HepG2 (cell line): ENCODE measurements around the gene TSPAN17. TPM values are rescaled to one million over a fixed set of nuclear protein-coding genes. Genes with fewer than 3 reads are reported as not detected.

Experiments used
- ATAC-seq: fragments of 200-7000 bp; cut with Tn5 transposase; 3 replicates; pipeline ENCODE4 v1.9.1; 2020; ENCODE audit warnings: mild to moderate bottlenecking, moderate library complexity
- BruUV-seq: library from RNA; stranded (reverse); fragments of 400-500 nt; replicated peaks from 2 replicates; lab custom pipeline; 2021; lab: Mats Ljungman, UMichigan
- CTCF ChIA-PET: fragments of 300-600 bp; formaldehyde crosslinking; extraction: SDS; loops from one replicate; lab custom pipeline; 2021; ENCODE audit warnings: low total read pairs, inconsistent platforms, low intra/inter-chr PET ratio; lab: Yijun Ruan, JAX
- POLR2A ChIA-PET: fragments of 350-600 bp; sonication (Branson Sonifier 250); formaldehyde crosslinking; loops from one replicate; lab custom pipeline; 2020; ENCODE audit warnings: antibody characterized with exemption, inconsistent platforms; lab: Yijun Ruan, JAX
- DNase-seq: peaks from one replicate; pipeline ENCODE4 v3.0.0-alpha.2; 2015; ENCODE audit warnings: low spot score
- FAIRE-seq: peaks from 3 replicates; lab custom pipeline; 2011; peaks lifted over from hg19 to GRCh38; lab: Jason Lieb, UNC
- H2AFZ ChIP-seq: one replicate; pipeline ENCODE4 v1.6.1; 2011; ENCODE audit warnings: low read length, inconsistent platforms
- H3K27ac ChIP-seq: fragments of 300-600 bp; 3 replicates; pipeline ENCODE4 v1.8.0; 2011; ENCODE audit warnings: mixed run types, mild to moderate bottlenecking, mixed read lengths, low read length, inconsistent platforms; ENCODE audit not compliant: insufficient read depth; ENCODE audit errors: extremely low read length
- H3K27me3 ChIP-seq, 2 experiments: fragments of 200-600 bp in 1 of 2; 2 replicates in 1 of 2; 3 replicates in 1 of 2; pipeline versions ENCODE4 v1.6.0 to v1.8.0; 2011; ENCODE audit warnings: low read length in 2 of 2, mild to moderate bottlenecking in 2 of 2, moderate library complexity in 2 of 2, inconsistent platforms in 1 of 2; ENCODE audit not compliant: insufficient read depth in 2 of 2, control insufficient read depth in 1 of 2
- H3K36me3 ChIP-seq, 2 experiments: fragments of 200-600 bp in 1 of 2; replicated peaks in 1 of 2; 2 replicates in 1 of 2; 3 replicates in 1 of 2; pipeline versions ENCODE4 v1.5.1 to v1.8.0; 2011; ENCODE audit warnings: low read length in 2 of 2, inconsistent platforms in 1 of 2; ENCODE audit not compliant: insufficient read depth in 2 of 2, control insufficient read depth in 1 of 2
- H3K4me1 ChIP-seq: 2 replicates; pipeline ENCODE4 v1.5.1; 2012; ENCODE audit warnings: low read length, inconsistent platforms; ENCODE audit not compliant: insufficient read depth
- H3K4me2 ChIP-seq: 2 replicates; pipeline ENCODE4 v1.6.0; 2011; ENCODE audit warnings: low read depth, low read length, inconsistent platforms
- H3K4me3 ChIP-seq, 3 experiments: fragments of 200-600 bp in 1 of 3; sonication (generic), shearing (Covaris generic) in 1 of 3; replicated peaks in 1 of 3; 2 replicates each; pipeline ENCODE4 v1.5.1; 2011 to 2016; ENCODE audit warnings: low read length in 3 of 3, inconsistent platforms in 2 of 3, low read depth in 2 of 3, mild to moderate bottlenecking in 2 of 3, control low read depth in 1 of 3, mixed read lengths in 1 of 3; ENCODE audit not compliant: insufficient read depth in 1 of 3
- H3K79me2 ChIP-seq: one replicate; pipeline ENCODE4 v1.6.1; 2011; ENCODE audit warnings: low read length, inconsistent platforms; ENCODE audit not compliant: insufficient read depth
- H3K9ac ChIP-seq: 2 replicates; pipeline ENCODE4 v1.6.0; 2011; ENCODE audit warnings: mild to moderate bottlenecking, low read depth, low read length, inconsistent platforms; ENCODE audit not compliant: insufficient read depth
- H3K9me3 ChIP-seq: 2 replicates; pipeline ENCODE4 v1.5.1; 2012; ENCODE audit warnings: mild to moderate bottlenecking, low read length
- H4K20me1 ChIP-seq: 2 replicates; pipeline ENCODE4 v1.6.0; 2011; ENCODE audit warnings: inconsistent platforms, mild to moderate bottlenecking, low read length, moderate library complexity; ENCODE audit not compliant: insufficient read depth
- STAG1 ChIP-seq: sonication (generic); formaldehyde crosslinking; IDR thresholded peaks from 2 replicates; pipeline ENCODE4 v1.4.0; 2020; ENCODE audit warnings: missing genetic modification reagents
- ZNF121 ChIP-seq: sonication (generic); formaldehyde crosslinking; IDR thresholded peaks from 2 replicates; pipeline ENCODE4 v1.5.0; 2020; ENCODE audit warnings: mild to moderate bottlenecking, missing genetic modification reagents
- ZSCAN25 ChIP-seq: sonication (generic); formaldehyde crosslinking; IDR thresholded peaks from 2 replicates; pipeline ENCODE4 v1.8.0; 2022; ENCODE audit warnings: mild to moderate bottlenecking, missing genetic modification reagents
- WGBS: methylation state at CpG from one replicate; pipeline ENCODE4 v1.1.6; 2017; ENCODE audit warnings: low lambda C conversion rate; 5-methylcytosine and 5-hydroxymethylcytosine counted together
- in situ Hi-C: cut with HindIII; loops from 2 replicates; pipeline ENCODE4 v1.10.0; 2017; ENCODE audit warnings: low pct_unique_long_range_greater_than_20kb; ENCODE audit not compliant: extremely low pct_ligation_motif_present
- intact Hi-C: fragments of 100-400 bp; cut with micrococcal nuclease; formaldehyde crosslinking; loops from one replicate; pipeline ENCODE4 v1.10.0; 2022; ENCODE audit not compliant: unreplicated experiment
- polyA plus RNA-seq, 8 experiments: library from polyadenylated mRNA; depleted of rRNA in 3 of 8; stranded (reverse) in 7 of 8; unstranded in 1 of 8; fragments of >200 nt; fragmentation: Illumina TruSeq in 4 of 8; extraction: Trizol in 4 of 8; gene quantifications; 2 replicates each; pipeline versions ENCODE4 v1.2.1 to v1.2.3, GENCODE V29; 2011 to 2016; ENCODE audit warnings: low read depth in 4 of 8, missing spikeins in 1 of 8, mixed read lengths in 1 of 8; ENCODE audit not compliant: insufficient read depth in 1 of 8
- total RNA-seq, 5 experiments: library from RNA; depleted of rRNA; stranded (reverse); fragments of >200 nt; fragmentation: Illumina TruSeq; extraction: Trizol; gene quantifications; 2 replicates each; pipeline ENCODE4 v1.2.3, GENCODE V29; 2016; ENCODE audit warnings: low read depth in 1 of 5
- TF ChIP-seq, protein P1 (sequence below): sonication (generic); formaldehyde crosslinking; IDR thresholded peaks from 2 replicates; pipeline ENCODE4 v1.4.0; 2020; ENCODE audit warnings: missing genetic modification reagents
- TF ChIP-seq, protein P2 (sequence below): sonication (generic); formaldehyde crosslinking; IDR thresholded peaks from 2 replicates; pipeline ENCODE4 v1.5.0; 2020; ENCODE audit warnings: mild to moderate bottlenecking, missing genetic modification reagents, moderate library complexity

TSPAN17 gene
- total and polyA plus RNA-seq, 2 of the 13 experiments (the other 11 are each of a cell fraction or from before 2014, with no cell fraction given) = 11.5 to 15.0 TPM

DNA sequence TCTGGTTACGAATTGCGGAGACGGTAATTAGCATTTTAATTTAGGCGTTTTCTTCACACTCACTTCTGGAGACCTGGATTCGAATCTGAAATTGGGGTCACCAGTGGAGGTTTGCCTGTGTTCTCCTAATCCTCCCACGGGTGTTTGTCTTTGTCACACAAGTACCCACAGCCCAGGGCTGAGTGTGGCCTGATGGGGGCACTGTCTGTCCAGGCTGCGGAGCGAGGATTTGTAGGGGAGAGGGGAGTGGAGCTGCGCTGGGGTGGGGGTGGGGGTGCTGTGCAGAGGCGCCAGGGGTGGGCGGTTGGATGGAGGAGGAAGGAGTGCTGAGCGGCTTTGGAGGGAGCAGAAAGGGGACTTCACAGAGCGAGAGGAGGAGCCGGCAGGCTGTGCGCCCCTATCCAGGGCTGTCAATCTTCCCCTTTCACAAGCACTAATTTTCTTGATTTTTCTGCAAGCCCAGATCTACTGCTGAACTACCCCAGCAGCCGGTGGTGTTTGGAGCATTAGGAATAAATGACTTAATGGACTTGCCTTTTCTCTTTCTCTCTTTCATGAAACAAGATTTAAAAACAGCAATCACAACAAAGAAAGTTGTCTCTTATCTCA, 53.1 kb downstream of the TSPAN17 start:
- Histone ChIP-seq H3K9me3 (no peaks in the 10 kb centered on the region), H3K4me1 (no peaks in the 10 kb centered on the region), H3K9ac (no peak overlapping the region), H3K4me3 (no peak overlapping the region), H3K27ac (no peak overlapping the region), H3K27me3 (peaks cover 12 to 84% of the 10 kb centered on the region in 2 experiments; a peak in 4 of 5 replicates), H4K20me1 (no peaks in the 10 kb centered on the region), H3K4me2 (no peak overlapping the region), H3K79me2 (no peaks in the 10 kb centered on the region), H3K36me3 (no peaks in the 10 kb centered on the region), H2AFZ (no peak overlapping the region)
- TF ChIP-seq, protein P1, sequence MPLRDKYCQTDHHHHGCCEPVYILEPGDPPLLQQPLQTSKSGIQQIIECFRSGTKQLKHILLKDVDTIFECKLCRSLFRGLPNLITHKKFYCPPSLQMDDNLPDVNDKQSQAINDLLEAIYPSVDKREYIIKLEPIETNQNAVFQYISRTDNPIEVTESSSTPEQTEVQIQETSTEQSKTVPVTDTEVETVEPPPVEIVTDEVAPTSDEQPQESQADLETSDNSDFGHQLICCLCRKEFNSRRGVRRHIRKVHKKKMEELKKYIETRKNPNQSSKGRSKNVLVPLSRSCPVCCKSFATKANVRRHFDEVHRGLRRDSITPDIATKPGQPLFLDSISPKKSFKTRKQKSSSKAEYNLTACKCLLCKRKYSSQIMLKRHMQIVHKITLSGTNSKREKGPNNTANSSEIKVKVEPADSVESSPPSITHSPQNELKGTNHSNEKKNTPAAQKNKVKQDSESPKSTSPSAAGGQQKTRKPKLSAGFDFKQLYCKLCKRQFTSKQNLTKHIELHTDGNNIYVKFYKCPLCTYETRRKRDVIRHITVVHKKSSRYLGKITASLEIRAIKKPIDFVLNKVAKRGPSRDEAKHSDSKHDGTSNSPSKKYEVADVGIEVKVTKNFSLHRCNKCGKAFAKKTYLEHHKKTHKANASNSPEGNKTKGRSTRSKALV (CRISPR knock-in tag) = no peak
- TF ChIP-seq ZNF121 (CRISPR knock-in tag) (no peak), ZSCAN25 (CRISPR knock-in tag) (peak; percentile 82), STAG1 (CRISPR knock-in tag) (peak; percentile 50)
- TF ChIP-seq, protein P2, sequence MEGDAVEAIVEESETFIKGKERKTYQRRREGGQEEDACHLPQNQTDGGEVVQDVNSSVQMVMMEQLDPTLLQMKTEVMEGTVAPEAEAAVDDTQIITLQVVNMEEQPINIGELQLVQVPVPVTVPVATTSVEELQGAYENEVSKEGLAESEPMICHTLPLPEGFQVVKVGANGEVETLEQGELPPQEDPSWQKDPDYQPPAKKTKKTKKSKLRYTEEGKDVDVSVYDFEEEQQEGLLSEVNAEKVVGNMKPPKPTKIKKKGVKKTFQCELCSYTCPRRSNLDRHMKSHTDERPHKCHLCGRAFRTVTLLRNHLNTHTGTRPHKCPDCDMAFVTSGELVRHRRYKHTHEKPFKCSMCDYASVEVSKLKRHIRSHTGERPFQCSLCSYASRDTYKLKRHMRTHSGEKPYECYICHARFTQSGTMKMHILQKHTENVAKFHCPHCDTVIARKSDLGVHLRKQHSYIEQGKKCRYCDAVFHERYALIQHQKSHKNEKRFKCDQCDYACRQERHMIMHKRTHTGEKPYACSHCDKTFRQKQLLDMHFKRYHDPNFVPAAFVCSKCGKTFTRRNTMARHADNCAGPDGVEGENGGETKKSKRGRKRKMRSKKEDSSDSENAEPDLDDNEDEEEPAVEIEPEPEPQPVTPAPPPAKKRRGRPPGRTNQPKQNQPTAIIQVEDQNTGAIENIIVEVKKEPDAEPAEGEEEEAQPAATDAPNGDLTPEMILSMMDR (CRISPR knock-in tag) = peak; percentile 55
- intact Hi-C loops = no loop called here
- WGBS = 28% methylated on average over 16 of the region's 16 CpGs
- no TSS peak for BruUV-seq
- in situ Hi-C loops = no loop called here
- ChIA-PET POLR2A (no interaction called here), CTCF (no interaction called here)
- DNase-seq = no peak
- no peak for FAIRE-seq
- ATAC-seq = peak; percentile 59
